SK-N-SH (cell line): ENCODE results near the gene LCN2. TPM values are rescaled to one million over a fixed set of nuclear protein-coding genes. Genes with fewer than 3 reads are reported as not detected.
A peak's percentile ranks its signal among the peaks of the same experiment; 100 is the strongest.

Source experiments
- CTCF ChIA-PET: fragments of 300-600, 350-600 bp; formaldehyde crosslinking; extraction: SDS; loops from one replicate; lab custom pipeline; 2021; lab: Yijun Ruan, JAX
- POLR2A ChIA-PET: fragments of 350-600 bp; sonication (Branson Sonifier 250); formaldehyde crosslinking; extraction: SDS; loops from one replicate; lab custom pipeline; 2020; ENCODE audit warnings: antibody characterized with exemption, inconsistent platforms; lab: Yijun Ruan, JAX
- DNase-seq: peaks from one replicate; pipeline ENCODE4 v3.0.0; 2012
- H2AFZ ChIP-seq: fragments of 200-600 bp; sonication (generic); 2 replicates; pipeline ENCODE4 v1.8.1; 2016; ENCODE audit warnings: antibody characterized with exemption, mild to moderate bottlenecking, low read depth
- H3F3A ChIP-seq: fragments of 200-600 bp; sonication (generic); replicated peaks from 2 replicates; pipeline ENCODE3; 2016; ENCODE audit warnings: antibody characterized with exemption, mild to moderate bottlenecking; ENCODE audit not compliant: insufficient read depth
- H3K27ac ChIP-seq, 2 experiments: fragments of 200-500 bp in 1 of 2; fragments of 200-600 bp in 1 of 2; sonication (Bioruptor generic) in 1 of 2; sonication (generic), shearing (Covaris generic) in 1 of 2; 2 replicates each; pipeline versions ENCODE4 v1.5.1 to v1.6.1; 2014 to 2016; ENCODE audit warnings: low read depth in 2 of 2, inconsistent platforms in 1 of 2, low read length in 1 of 2, mild to moderate bottlenecking in 1 of 2, mixed read lengths in 1 of 2
- H3K27me3 ChIP-seq: fragments of 200-600 bp; sonication (generic), shearing (Covaris generic); 2 replicates; pipeline ENCODE4 v1.6.1; 2016; ENCODE audit warnings: mixed run types; ENCODE audit not compliant: insufficient read depth
- H3K36me3 ChIP-seq, 2 experiments: fragments of 200-500 bp in 1 of 2; fragments of 200-600 bp in 1 of 2; sonication (Bioruptor generic) in 1 of 2; sonication (generic) in 1 of 2; replicated peaks in 1 of 2; 2 replicates each; pipeline versions ENCODE3 to v1.5.1; 2014 to 2016; ENCODE audit warnings: low read length in 1 of 2, mild to moderate bottlenecking in 1 of 2; ENCODE audit not compliant: insufficient read depth in 2 of 2, control insufficient read depth in 1 of 2
- H3K4me1 ChIP-seq, 2 experiments: fragments of 200-500 bp in 1 of 2; fragments of 200-600 bp in 1 of 2; sonication (Bioruptor generic) in 1 of 2; sonication (generic), shearing (Covaris generic) in 1 of 2; 2 replicates each; pipeline versions ENCODE4 v1.5.1 to v1.6.1; 2014 to 2016; ENCODE audit warnings: low read depth in 1 of 2, low read length in 1 of 2, mixed run types in 1 of 2; ENCODE audit not compliant: insufficient read depth in 2 of 2, control insufficient read depth in 1 of 2
- H3K4me2 ChIP-seq: fragments of 200-600 bp; sonication (generic), shearing (Covaris generic); 2 replicates; pipeline ENCODE4 v1.6.1; 2017; ENCODE audit warnings: mixed run types
- H3K4me3 ChIP-seq, 2 experiments: fragments of 200-500 bp in 1 of 2; fragments of 200-600 bp in 1 of 2; sonication (Bioruptor generic) in 1 of 2; sonication (generic), shearing (Covaris generic) in 1 of 2; 2 replicates each; pipeline versions ENCODE4 v1.5.1 to v1.8.1; 2014 to 2016; ENCODE audit warnings: low read depth in 2 of 2, inconsistent platforms in 1 of 2, low read length in 1 of 2, mild to moderate bottlenecking in 1 of 2, mixed read lengths in 1 of 2, moderate library complexity in 1 of 2
- H3K79me2 ChIP-seq: fragments of 200-600 bp; sonication (generic); 2 replicates; pipeline ENCODE4 v1.8.1; 2017; ENCODE audit warnings: mild to moderate bottlenecking; ENCODE audit not compliant: insufficient read depth
- H3K9ac ChIP-seq: fragments of 200-600 bp; sonication (generic); 2 replicates; pipeline ENCODE4 v1.6.1; 2017; ENCODE audit warnings: mixed run types
- H3K9me2 ChIP-seq: fragments of 200-600 bp; sonication (generic); 2 replicates; pipeline ENCODE4 v1.6.1; 2017; ENCODE audit warnings: mixed run types
- H3K9me3 ChIP-seq: fragments of 200-600 bp; sonication (generic); 2 replicates; pipeline ENCODE4 v1.6.1; 2017; ENCODE audit warnings: mixed run types, mild to moderate bottlenecking, moderate library complexity
- H4K20me1 ChIP-seq: fragments of 200-600 bp; sonication (generic); 2 replicates; pipeline ENCODE4 v1.6.1; 2017; ENCODE audit warnings: mild to moderate bottlenecking, mixed run types; ENCODE audit not compliant: insufficient read depth
- ELF1 ChIP-seq: IDR thresholded peaks from 2 replicates; pipeline ENCODE4 v1.4.0; 2012
- EZH2phosphoT487 ChIP-seq: fragments of 200-600 bp; sonication (generic); IDR thresholded peaks from 2 replicates; pipeline ENCODE4 v1.6.1; 2017; ENCODE audit warnings: low read depth, mixed run types, mild to moderate bottlenecking, antibody characterized with exemption, moderate library complexity, borderline replicate concordance
- FOSL2 ChIP-seq: IDR thresholded peaks from 2 replicates; pipeline ENCODE4 v1.4.0; 2012; ENCODE audit warnings: low read depth, mild to moderate bottlenecking, moderate library complexity, borderline replicate concordance
- GABPA ChIP-seq: IDR thresholded peaks from 2 replicates; pipeline ENCODE4 v1.4.0; 2012; ENCODE audit warnings: low read depth, mild to moderate bottlenecking
- GATA2 ChIP-seq: sonication (generic); formaldehyde crosslinking; IDR thresholded peaks from 2 replicates; pipeline ENCODE4 v1.5.0; 2020; ENCODE audit warnings: mild to moderate bottlenecking, missing genetic modification reagents
- JUND ChIP-seq: IDR thresholded peaks from 2 replicates; pipeline ENCODE4 v1.4.0; 2012
- NFIC ChIP-seq: IDR thresholded peaks from 2 replicates; pipeline ENCODE4 v1.4.0; 2012; ENCODE audit warnings: borderline replicate concordance
- POLR2AphosphoS5 ChIP-seq: IDR thresholded peaks from 2 replicates; pipeline ENCODE4 v1.6.1; 2012; ENCODE audit warnings: low read depth, low read length
- RCOR1 ChIP-seq: fragments of 150-350 bp; IDR thresholded peaks from 2 replicates; pipeline ENCODE4 v1.6.1; 2017; ENCODE audit warnings: antibody characterized with exemption, low read length
- RFX5 ChIP-seq: IDR thresholded peaks from 2 replicates; pipeline ENCODE4 v1.6.1; 2012; ENCODE audit warnings: mild to moderate bottlenecking, improper control_type of control experiment, low read length
- RXRA ChIP-seq: IDR thresholded peaks from 2 replicates; pipeline ENCODE4 v1.4.0; 2012; ENCODE audit warnings: low read depth, mild to moderate bottlenecking, borderline replicate concordance
- SIN3A ChIP-seq: IDR thresholded peaks from 2 replicates; pipeline ENCODE4 v1.6.1; 2012; ENCODE audit warnings: low read depth, mild to moderate bottlenecking, low read length, moderate library complexity, borderline replicate concordance
- SMC3 ChIP-seq: IDR thresholded peaks from 2 replicates; pipeline ENCODE4 v1.6.1; 2012; ENCODE audit warnings: low read depth, low read length, improper control_type of control experiment
- WGBS: methylation state at CpG from one replicate; pipeline ENCODE4 v1.1.6; 2017; ENCODE audit warnings: low lambda C conversion rate; 5-methylcytosine and 5-hydroxymethylcytosine counted together
- polyA plus RNA-seq, 3 experiments: library from polyadenylated mRNA; depleted of rRNA; stranded (reverse); fragments of >200 nt; gene quantifications; 2 replicates each; pipeline ENCODE4 v1.2.3, GENCODE V29; 2012
- TF ChIP-seq, protein P1 (sequence below): fragments of 150-350 bp; IDR thresholded peaks from 2 replicates; pipeline ENCODE4 v1.6.1; 2016; ENCODE audit warnings: mild to moderate bottlenecking, low read depth, low read length

Gene LCN2
- polyA plus RNA-seq, 1 of the 3 experiments (the other 2 are of a cell fraction): not detected

DNA sequence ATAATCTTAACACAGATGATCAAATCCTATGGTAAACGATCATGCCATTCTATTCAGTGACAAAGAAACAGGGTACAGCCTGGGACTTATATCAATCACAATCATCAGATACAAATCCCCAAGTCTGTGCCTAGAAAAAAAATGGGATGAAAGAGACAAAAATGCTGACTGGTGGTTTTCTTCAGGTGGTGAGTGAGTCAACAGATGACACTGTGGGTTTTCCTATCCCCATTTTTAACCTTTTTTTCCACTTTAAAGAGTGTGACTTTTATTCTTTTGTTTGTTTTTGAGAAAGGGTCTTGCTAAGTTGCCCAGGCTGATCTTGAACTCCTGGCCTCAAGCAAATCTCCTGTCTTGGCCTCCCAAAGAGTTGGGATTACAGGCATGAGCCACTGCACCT, 39.0 kb downstream of the LCN2 start:
- Histone ChIP-seq H3K4me2 (no peak overlapping the region), H3K9me2 (no peaks in the 10 kb centered on the region), H3K27me3 (no peaks in the 10 kb centered on the region), H3K79me2 (peaks cover 36% of the 10 kb centered on the region), H3K4me1 (peaks cover 5 to 11% of the 10 kb centered on the region in 2 experiments; a peak in 2 of 4 replicates), H3K27ac (no peak overlapping the region), H3F3A (peaks cover 11% of the 10 kb centered on the region), H3K9me3 (no peaks in the 10 kb centered on the region), H4K20me1 (no peaks in the 10 kb centered on the region), H3K9ac (no peak overlapping the region), H3K36me3 (peaks cover 19 to 36% of the 10 kb centered on the region in 2 experiments)
- ChIA-PET POLR2A (no interaction called here), CTCF (no interaction called here)
- TF ChIP-seq GATA2 (CRISPR knock-in tag) (no peak), FOSL2 (no peak), JUND (no peak), SIN3A (no peak), SMC3 (no peak), RCOR1 (no peak), ELF1 (no peak), POLR2AphosphoS5 (no peak), EZH2phosphoT487 (no peak)
- TF ChIP-seq, protein P1, sequence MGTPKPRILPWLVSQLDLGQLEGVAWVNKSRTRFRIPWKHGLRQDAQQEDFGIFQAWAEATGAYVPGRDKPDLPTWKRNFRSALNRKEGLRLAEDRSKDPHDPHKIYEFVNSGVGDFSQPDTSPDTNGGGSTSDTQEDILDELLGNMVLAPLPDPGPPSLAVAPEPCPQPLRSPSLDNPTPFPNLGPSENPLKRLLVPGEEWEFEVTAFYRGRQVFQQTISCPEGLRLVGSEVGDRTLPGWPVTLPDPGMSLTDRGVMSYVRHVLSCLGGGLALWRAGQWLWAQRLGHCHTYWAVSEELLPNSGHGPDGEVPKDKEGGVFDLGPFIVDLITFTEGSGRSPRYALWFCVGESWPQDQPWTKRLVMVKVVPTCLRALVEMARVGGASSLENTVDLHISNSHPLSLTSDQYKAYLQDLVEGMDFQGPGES: no peak
- TF ChIP-seq, all 33 proteins: peak for 0
- DNase-seq: no peak
- H2AFZ ChIP-seq: no peak overlapping the region
- 39% methylated on average over 1 of the region's 1 CpG for WGBS
- no peak overlapping the region for H3K4me3 ChIP-seq

DNA sequence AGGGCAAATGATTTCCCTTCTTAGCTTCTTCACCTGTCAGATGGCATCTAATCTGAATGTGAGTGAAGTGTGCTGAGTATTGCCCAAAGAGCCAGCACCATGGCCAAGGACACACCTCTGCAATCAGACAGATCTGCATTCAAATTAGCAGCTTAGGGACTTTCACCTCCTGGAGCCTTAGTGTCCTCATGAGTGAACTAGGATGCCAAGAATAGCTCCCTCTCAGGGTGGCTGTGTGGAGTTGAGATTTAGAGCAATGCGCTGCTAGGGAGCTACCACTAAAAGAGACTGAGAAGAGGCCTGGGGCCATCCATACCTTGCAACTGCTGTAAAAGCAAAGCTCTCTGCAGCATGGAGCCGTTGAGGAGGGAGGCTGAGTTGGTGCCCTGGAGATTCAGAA, 40.8 kb downstream of the LCN2 start:
- Histone ChIP-seq H3F3A (peaks cover 11% of the 10 kb centered on the region), H3K4me1 (peaks cover 5 to 11% of the 10 kb centered on the region in 2 experiments; a peak in 2 of 4 replicates), H2AFZ (no peak overlapping the region), H3K36me3 (peaks cover 13 to 32% of the 10 kb centered on the region in 2 experiments), H3K27me3 (no peaks in the 10 kb centered on the region), H3K9me3 (no peaks in the 10 kb centered on the region), H3K4me3 (peak overlapping the region in 1 of 2 experiments; percentile 94; a peak in 2 of 4 replicates), H4K20me1 (no peaks in the 10 kb centered on the region), H3K27ac (no peak overlapping the region), H3K9me2 (no peaks in the 10 kb centered on the region), H3K9ac (peak overlapping the region; percentile 96; the same call in 1 of the 2 replicates), H3K4me2 (peak overlapping the region; percentile 89), H3K79me2 (peaks cover 36% of the 10 kb centered on the region)
- 100% methylated on average over 1 of the region's 2 CpGs for WGBS
- ChIA-PET POLR2A (interaction anchor here (1.1 to 1.6 kb wide), 2 partner anchors 11 to 55 kb away, joined by 3 to 5 read pairs; no protein-coding TSS in a partner anchor), CTCF (interaction anchor here (0.7 to 3.4 kb wide), 13 partner anchors 9 to 319 kb away, joined by 3 to 18 read pairs (median 4); partner anchors contain the start of genes BBLN and DNM1)
- TF ChIP-seq NFIC: no peak
- no peak for TF ChIP-seq GABPA
- TF ChIP-seq RFX5: no peak
- no peak for TF ChIP-seq FOSL2
- no peak for TF ChIP-seq RXRA
- DNase-seq: no peak
